ENCODE data around the gene NYAP2.

- TF ChIP-seq REST (IDR thresholded peaks at IDR 0.05; ENCODE audit: insufficient replicate concordance, low read depth) (no peak), CTCF (IDR thresholded peaks at IDR 0.05; ENCODE audit: insufficient read depth, low read length) (no peak), GABPA (IDR thresholded peaks at IDR 0.05; ENCODE audit: low read depth) (no peak), POLR2AphosphoS5 (IDR thresholded peaks at IDR 0.05; ENCODE audit: low read depth) (no peak)
Measured at GRCh38 chr2:225573603-225574002, 174.1 kb downstream of the NYAP2 start.

Measured in HL-60 (cell line).